Pancreas (tissue), 10 donors: Measurements from ENCODE around the gene MMP26. TPM values are rescaled to one million over a fixed set of nuclear protein-coding genes. Genes with fewer than 3 reads are reported as not detected.

Experiments used
- ATAC-seq, 4 donors: fragments of 200-7000 bp; cut with Tn5 transposase; one replicate each; pipeline versions ENCODE4 v1.8.0 to v1.9.1; 2020; ENCODE audit warnings: mild to moderate bottlenecking in 4 of 4, moderate library complexity in 4 of 4
- DNase-seq, 6 donors: peaks; one replicate each; pipeline ENCODE4 v3.0.0-alpha.2; 2020
- FAIRE-seq: peaks from 2 replicates; lab custom pipeline; 2012; peaks lifted over from hg19 to GRCh38; lab: Jason Lieb, UNC
- H3K27ac ChIP-seq, 4 donors: fragments of 200-600 bp; sonication (generic); 1 replicate in 3 of 4; 2 replicates in 1 of 4; pipeline versions ENCODE4 v1.5.0 to v1.8.0; 2020
- H3K27me3 ChIP-seq, 4 donors: fragments of 200-600 bp; one replicate each; pipeline ENCODE4 v1.8.0; 2021
- H3K36me3 ChIP-seq, 3 donors: fragments of 200-600 bp; sonication (generic) in 1 of 3; one replicate each; pipeline versions ENCODE4 v1.5.0 to v1.8.0; 2020 to 2021
- H3K4me1 ChIP-seq, 3 donors: fragments of 200-600 bp; one replicate each; pipeline ENCODE4 v1.8.0; 2021
- H3K4me3 ChIP-seq, 4 donors: fragments of 200-600 bp; sonication (generic) in 2 of 4; one replicate each; pipeline versions ENCODE4 v1.5.0 to v1.8.0; 2020 to 2021
- H3K9me3 ChIP-seq, 4 donors: fragments of 200-600 bp; one replicate each; pipeline ENCODE4 v1.8.0; 2021
- WGBS, 2 donors: extraction: QIAGEN DNeasy Blood & Tissue Kit; methylation state at CpG; one replicate each; pipeline ENCODE4 v1.1.7; 2013; 5-methylcytosine and 5-hydroxymethylcytosine counted together
- intact Hi-C, 3 donors: fragments of 100-400 bp; cut with DNase I; formaldehyde crosslinking; loops; one replicate each; pipeline versions ENCODE4 v1.11.1 to v1.14.2; 2022
- polyA plus RNA-seq, 2 donors: library from polyadenylated mRNA; stranded (reverse); fragments of 200-250 nt; gene quantifications; one replicate each; pipeline ENCODE4 v1.2.3, GENCODE V29; 2013
- total RNA-seq, 6 donors: library from RNA; stranded (reverse); fragmentation: NEBNext Ultra II Directional in 4 of 6; extraction: Animal tissue kit (Norgen Biotek cat#: 25700) in 4 of 6; gene quantifications; one replicate each; pipeline versions ENCODE4 v1.2.1 to v1.2.4, GENCODE V29; 2021 to 2023
- TF ChIP-seq, protein P1 (sequence below), 4 donors: fragments of 200-600 bp; sonication (generic) in 3 of 4; IDR thresholded peaks; one replicate each; pipeline versions ENCODE4 v1.5.0 to v1.8.0; 2021; ENCODE audit warnings: antibody characterized with exemption in 4 of 4
- donor health status: healthy with polysubstance abuse.
- donor health status: DM: no; HTN: no; CAD: no; lungs with moderate emphysema.
- donor health status: DM: no; HTN: no; CAD: no.
- donor health status: control.
- donor health status: control.
- donor health status: Bipolar disorder and iron deficiency.
- donor health status: DM: yes; HTN: yes; CAD: no.
- donor health status: DM: no; HTN: no; CAD: no.
- donor health status: DM: no; HTN: no; CAD: no.
- donor health status: DM: yes; HTN: yes; CAD: no.

The MMP26 gene
- total and polyA plus RNA-seq, 8 donors = 0.16 TPM; not detected in 7

- WGBS, 2 donors = 48 to 59% methylated on average over 3 of the region's 3 CpGs
- intact Hi-C loops = no loop called here
- DNase-seq = no peak
Observed at GRCh38 chr11:4664786-4665185, 39.8 kb upstream of the MMP26 start.

DNA sequence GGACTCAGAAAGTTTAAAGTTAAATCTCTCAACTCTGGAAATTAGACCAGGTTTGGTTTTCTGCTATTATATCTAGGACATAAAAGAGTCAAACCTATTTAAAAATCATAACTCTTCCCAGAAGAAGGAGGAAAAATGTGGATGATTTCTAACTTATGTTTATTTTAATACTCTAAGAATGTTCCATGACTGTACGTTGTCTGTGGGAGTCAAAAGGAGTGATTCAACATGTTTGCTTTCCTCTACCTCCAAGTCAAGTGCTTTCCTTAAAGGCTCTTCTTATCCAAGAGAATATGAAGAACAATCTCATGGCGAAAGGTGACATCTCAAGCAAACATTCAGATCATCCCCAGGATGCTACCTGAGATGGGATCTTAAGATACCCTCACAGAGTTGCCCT lies 39.2 kb upstream of the MMP26 start:
- no peaks in the 10 kb centered on the region for H3K4me1 ChIP-seq
- FAIRE-seq (no peak), ATAC-seq (no peak), DNase-seq (no peak)
- 57 to 77% methylated on average over 2 of the region's 2 CpGs for WGBS, 2 donors
- intact Hi-C loops = no loop called here
- TF ChIP-seq, protein P1, sequence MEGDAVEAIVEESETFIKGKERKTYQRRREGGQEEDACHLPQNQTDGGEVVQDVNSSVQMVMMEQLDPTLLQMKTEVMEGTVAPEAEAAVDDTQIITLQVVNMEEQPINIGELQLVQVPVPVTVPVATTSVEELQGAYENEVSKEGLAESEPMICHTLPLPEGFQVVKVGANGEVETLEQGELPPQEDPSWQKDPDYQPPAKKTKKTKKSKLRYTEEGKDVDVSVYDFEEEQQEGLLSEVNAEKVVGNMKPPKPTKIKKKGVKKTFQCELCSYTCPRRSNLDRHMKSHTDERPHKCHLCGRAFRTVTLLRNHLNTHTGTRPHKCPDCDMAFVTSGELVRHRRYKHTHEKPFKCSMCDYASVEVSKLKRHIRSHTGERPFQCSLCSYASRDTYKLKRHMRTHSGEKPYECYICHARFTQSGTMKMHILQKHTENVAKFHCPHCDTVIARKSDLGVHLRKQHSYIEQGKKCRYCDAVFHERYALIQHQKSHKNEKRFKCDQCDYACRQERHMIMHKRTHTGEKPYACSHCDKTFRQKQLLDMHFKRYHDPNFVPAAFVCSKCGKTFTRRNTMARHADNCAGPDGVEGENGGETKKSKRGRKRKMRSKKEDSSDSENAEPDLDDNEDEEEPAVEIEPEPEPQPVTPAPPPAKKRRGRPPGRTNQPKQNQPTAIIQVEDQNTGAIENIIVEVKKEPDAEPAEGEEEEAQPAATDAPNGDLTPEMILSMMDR (IDR thresholded peaks at IDR 0.05) = no peak
- no peaks in the 10 kb centered on the region for H3K9me3 ChIP-seq
- no peak overlapping the region for H3K4me3 ChIP-seq
- no peaks in the 10 kb centered on the region for H3K27me3 ChIP-seq
- no peak overlapping the region for H3K27ac ChIP-seq
- H3K36me3 ChIP-seq = no peaks in the 10 kb centered on the region

More at GRCh38 chr11:4664786-4665185, 39.8 kb upstream of the MMP26 start:
- TF ChIP-seq, protein P1 (IDR thresholded peaks at IDR 0.05) = no peak
- ATAC-seq (no peak), FAIRE-seq (no peak)
- H3K27me3 ChIP-seq = no peaks in the 10 kb centered on the region
- H3K4me3 ChIP-seq = no peak overlapping the region
- H3K4me1 ChIP-seq = no peaks in the 10 kb centered on the region
- no peak overlapping the region for H3K27ac ChIP-seq
- H3K36me3 ChIP-seq = no peaks in the 10 kb centered on the region
- H3K9me3 ChIP-seq = no peaks in the 10 kb centered on the region

GRCh38 chr11:4671741-4672140 lies 32.8 kb upstream of the MMP26 start:
- DNase-seq (no peak), ATAC-seq (no peak), FAIRE-seq (no peak)
- WGBS, 2 donors = 66 to 72% methylated on average over 2 of the region's 2 CpGs
- Histone ChIP-seq H3K36me3 (no peaks in the 10 kb centered on the region), H3K27ac (no peak overlapping the region), H3K4me1 (no peaks in the 10 kb centered on the region), H3K4me3 (no peak overlapping the region), H3K27me3 (no peaks in the 10 kb centered on the region), H3K9me3 (no peaks in the 10 kb centered on the region)
- TF ChIP-seq, protein P1 (IDR thresholded peaks at IDR 0.05) = no peak
- intact Hi-C loops = no loop called here

GRCh38 chr11:4672470-4672869 lies 32.1 kb upstream of the MMP26 start:
- no peaks in the 10 kb centered on the region for H3K9me3 ChIP-seq
- no peak for ATAC-seq
- no peak overlapping the region for H3K27ac ChIP-seq
- WGBS, 2 donors = 36 to 50% methylated on average over 3 of the region's 3 CpGs
- no peaks in the 10 kb centered on the region for H3K36me3 ChIP-seq
- intact Hi-C loops = no loop called here
- FAIRE-seq = no peak
- H3K27me3 ChIP-seq = no peaks in the 10 kb centered on the region
- no peak for DNase-seq
- TF ChIP-seq, protein P1 (IDR thresholded peaks at IDR 0.05) = no peak
- no peak overlapping the region for H3K4me3 ChIP-seq
- H3K4me1 ChIP-seq = no peaks in the 10 kb centered on the region

DNA sequence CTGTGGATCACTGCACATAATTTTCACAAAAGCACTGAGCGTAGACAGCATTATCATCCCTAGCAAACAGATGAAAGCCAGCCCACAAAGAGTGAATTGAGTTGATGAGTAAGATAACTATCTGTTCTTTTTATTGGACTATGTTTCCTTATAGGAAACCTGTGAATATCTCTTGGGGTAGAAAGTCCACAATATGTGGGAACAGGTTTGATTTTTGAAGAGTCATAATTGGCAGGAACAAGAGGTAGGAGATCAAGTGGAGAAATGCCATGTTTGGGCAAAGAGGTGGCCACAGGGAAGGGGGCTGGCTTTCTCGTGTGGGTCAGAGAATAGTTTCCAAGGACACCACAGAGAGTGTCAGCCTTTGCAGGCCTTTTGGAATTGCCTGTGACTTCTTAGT lies 30.8 kb upstream of the MMP26 start:
- intact Hi-C loops = no loop called here
- TF ChIP-seq, protein P1 (IDR thresholded peaks at IDR 0.05) = no peak
- WGBS, 2 donors = 50 to 59% methylated on average over 2 of the region's 2 CpGs
- no peak overlapping the region for H3K27ac ChIP-seq
- H3K4me3 ChIP-seq = no peak overlapping the region
- ATAC-seq (no peak), FAIRE-seq (no peak), DNase-seq (no peak)
- no peaks in the 10 kb centered on the region for H3K4me1 ChIP-seq
- H3K36me3 ChIP-seq = no peaks in the 10 kb centered on the region
- no peaks in the 10 kb centered on the region for H3K27me3 ChIP-seq
- H3K9me3 ChIP-seq = no peaks in the 10 kb centered on the region
